ENCODE measurements around the gene ZNF317. TPM values are rescaled to one million over a fixed set of nuclear protein-coding genes. Genes with fewer than 3 reads are reported as not detected.
A peak's percentile ranks its signal among the peaks of the same experiment; 100 is the strongest.

The ZNF317 gene
- total and polyA plus RNA-seq, 2 of the 13 experiments (the other 11 are each of a cell fraction or from before 2014, with no cell fraction given) = 14.0 to 27.9 TPM

DNA sequence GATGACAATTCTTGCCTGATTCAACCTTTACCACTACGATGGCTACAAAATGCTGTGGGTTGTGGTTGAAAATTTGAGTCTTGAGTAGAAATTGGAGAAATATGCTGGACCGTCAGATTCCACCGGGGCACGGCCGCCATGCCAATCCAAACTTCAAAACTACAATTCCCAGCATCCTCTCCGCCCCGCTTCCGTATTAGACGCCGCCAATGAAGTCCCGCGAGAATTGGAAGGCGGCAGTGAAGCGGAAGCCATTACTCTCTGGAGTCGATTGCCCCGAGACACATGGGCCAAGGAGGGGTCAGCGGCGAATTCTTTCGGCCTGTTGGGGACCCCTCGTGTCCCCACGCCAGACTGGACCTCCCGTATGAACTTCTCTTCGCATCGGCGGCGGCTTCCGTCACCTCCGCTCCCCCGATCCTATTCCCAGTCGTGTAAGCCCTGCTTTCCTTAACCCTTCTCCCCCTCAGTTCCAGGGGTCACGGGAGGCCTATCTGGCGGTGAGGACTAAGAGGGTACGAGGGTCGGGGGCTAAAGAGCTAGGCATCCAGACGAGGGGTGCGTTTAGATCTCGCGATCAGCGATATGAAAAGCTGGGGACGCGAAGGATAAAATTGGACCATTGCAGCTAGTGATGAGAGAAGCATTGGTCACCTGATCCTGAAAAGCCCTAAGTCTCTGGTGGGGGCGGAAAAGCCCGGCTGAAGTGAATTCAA is at the start of gene ZNF317 (continued):
- no peak for TF ChIP-seq EEA1 (CRISPR knock-in tag; IDR thresholded peaks at IDR 0.05; ENCODE audit: borderline replicate concordance)
- 0 out of 2 replicates have a peak, but pooled peaks have one; percentile 40 for TF ChIP-seq KDM4B (CRISPR knock-in tag; IDR thresholded peaks at IDR 0.05)
- no peak for TF ChIP-seq FOSL1 (CRISPR knock-in tag; IDR thresholded peaks at IDR 0.05; ENCODE audit: borderline replicate concordance)
- peak; percentile 47 for TF ChIP-seq XRCC5 (optimal IDR thresholded peaks at IDR 0.05; ENCODE audit: low read length)
- TF ChIP-seq, protein P1, sequence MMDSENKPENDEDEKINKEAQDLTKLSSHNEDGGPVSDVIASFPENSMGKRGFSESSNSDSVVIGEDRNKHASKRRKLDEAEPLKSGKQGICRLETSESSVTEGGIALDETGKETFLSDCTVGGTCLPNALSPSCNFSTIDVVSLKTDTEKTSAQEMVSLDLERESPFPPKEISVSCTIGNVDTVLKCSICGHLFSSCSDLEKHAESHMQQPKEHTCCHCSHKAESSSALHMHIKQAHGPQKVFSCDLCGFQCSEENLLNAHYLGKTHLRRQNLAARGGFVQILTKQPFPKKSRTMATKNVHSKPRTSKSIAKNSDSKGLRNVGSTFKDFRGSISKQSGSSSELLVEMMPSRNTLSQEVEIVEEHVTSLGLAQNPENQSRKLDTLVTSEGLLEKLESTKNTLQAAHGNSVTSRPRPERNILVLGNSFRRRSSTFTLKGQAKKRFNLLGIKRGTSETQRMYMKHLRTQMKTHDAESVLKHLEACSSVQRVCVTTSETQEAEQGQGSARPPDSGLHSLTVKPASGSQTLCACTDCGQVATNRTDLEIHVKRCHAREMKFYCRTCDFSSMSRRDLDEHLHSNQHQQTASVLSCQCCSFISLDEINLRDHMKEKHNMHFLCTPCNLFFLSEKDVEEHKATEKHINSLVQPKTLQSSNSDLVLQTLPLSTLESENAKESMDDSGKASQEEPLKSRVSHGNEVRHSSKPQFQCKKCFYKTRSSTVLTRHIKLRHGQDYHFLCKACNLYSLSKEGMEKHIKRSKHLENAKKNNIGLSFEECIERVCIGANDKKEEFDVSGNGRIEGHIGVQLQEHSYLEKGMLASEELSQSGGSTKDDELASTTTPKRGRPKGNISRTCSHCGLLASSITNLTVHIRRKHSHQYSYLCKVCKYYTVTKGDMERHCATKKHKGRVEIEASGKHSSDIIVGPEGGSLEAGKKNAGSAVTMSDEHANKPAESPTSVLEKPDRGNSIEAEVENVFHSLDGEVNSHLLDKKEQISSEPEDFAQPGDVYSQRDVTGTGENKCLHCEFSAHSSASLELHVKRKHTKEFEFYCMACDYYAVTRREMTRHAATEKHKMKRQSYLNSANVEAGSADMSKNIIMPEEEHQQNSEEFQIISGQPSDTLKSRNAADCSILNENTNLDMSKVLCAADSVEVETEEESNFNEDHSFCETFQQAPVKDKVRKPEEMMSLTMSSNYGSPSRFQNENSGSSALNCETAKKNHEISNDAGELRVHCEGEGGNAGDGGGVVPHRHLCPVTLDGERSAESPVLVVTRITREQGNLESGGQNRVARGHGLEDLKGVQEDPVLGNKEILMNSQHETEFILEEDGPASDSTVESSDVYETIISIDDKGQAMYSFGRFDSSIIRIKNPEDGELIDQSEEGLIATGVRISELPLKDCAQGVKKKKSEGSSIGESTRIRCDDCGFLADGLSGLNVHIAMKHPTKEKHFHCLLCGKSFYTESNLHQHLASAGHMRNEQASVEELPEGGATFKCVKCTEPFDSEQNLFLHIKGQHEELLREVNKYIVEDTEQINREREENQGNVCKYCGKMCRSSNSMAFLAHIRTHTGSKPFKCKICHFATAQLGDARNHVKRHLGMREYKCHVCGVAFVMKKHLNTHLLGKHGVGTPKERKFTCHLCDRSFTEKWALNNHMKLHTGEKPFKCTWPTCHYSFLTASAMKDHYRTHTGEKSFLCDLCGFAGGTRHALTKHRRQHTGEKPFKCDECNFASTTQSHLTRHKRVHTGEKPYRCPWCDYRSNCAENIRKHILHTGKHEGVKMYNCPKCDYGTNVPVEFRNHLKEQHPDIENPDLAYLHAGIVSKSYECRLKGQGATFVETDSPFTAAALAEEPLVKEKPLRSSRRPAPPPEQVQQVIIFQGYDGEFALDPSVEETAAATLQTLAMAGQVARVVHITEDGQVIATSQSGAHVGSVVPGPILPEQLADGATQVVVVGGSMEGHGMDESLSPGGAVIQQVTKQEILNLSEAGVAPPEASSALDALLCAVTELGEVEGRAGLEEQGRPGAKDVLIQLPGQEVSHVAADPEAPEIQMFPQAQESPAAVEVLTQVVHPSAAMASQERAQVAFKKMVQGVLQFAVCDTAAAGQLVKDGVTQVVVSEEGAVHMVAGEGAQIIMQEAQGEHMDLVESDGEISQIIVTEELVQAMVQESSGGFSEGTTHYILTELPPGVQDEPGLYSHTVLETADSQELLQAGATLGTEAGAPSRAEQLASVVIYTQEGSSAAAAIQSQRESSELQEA (CRISPR knock-in tag; IDR thresholded peaks at IDR 0.05; ENCODE audit: not compliant biosample characterization) = peak; percentile 78
- peak; percentile 35; the same call in 1 of the 2 replicates for TF ChIP-seq ARHGAP35 (CRISPR knock-in tag; IDR thresholded peaks at IDR 0.05; ENCODE audit: borderline replicate concordance)
- peak; percentile 67; the same call in 1 of the 2 replicates for TF ChIP-seq ZNF274 (CRISPR knock-in tag; IDR thresholded peaks at IDR 0.05)
- peak; percentile 83 for TF ChIP-seq POGZ (CRISPR knock-in tag; IDR thresholded peaks at IDR 0.05)
- TF ChIP-seq, protein P2, sequence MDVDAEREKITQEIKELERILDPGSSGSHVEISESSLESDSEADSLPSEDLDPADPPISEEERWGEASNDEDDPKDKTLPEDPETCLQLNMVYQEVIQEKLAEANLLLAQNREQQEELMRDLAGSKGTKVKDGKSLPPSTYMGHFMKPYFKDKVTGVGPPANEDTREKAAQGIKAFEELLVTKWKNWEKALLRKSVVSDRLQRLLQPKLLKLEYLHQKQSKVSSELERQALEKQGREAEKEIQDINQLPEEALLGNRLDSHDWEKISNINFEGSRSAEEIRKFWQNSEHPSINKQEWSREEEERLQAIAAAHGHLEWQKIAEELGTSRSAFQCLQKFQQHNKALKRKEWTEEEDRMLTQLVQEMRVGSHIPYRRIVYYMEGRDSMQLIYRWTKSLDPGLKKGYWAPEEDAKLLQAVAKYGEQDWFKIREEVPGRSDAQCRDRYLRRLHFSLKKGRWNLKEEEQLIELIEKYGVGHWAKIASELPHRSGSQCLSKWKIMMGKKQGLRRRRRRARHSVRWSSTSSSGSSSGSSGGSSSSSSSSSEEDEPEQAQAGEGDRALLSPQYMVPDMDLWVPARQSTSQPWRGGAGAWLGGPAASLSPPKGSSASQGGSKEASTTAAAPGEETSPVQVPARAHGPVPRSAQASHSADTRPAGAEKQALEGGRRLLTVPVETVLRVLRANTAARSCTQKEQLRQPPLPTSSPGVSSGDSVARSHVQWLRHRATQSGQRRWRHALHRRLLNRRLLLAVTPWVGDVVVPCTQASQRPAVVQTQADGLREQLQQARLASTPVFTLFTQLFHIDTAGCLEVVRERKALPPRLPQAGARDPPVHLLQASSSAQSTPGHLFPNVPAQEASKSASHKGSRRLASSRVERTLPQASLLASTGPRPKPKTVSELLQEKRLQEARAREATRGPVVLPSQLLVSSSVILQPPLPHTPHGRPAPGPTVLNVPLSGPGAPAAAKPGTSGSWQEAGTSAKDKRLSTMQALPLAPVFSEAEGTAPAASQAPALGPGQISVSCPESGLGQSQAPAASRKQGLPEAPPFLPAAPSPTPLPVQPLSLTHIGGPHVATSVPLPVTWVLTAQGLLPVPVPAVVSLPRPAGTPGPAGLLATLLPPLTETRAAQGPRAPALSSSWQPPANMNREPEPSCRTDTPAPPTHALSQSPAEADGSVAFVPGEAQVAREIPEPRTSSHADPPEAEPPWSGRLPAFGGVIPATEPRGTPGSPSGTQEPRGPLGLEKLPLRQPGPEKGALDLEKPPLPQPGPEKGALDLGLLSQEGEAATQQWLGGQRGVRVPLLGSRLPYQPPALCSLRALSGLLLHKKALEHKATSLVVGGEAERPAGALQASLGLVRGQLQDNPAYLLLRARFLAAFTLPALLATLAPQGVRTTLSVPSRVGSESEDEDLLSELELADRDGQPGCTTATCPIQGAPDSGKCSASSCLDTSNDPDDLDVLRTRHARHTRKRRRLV (CRISPR knock-in tag; IDR thresholded peaks at IDR 0.05) = peak; percentile 78; the same call in 1 of the 2 replicates
- no peak for TF ChIP-seq ZNF670 (CRISPR knock-in tag; IDR thresholded peaks at IDR 0.05; ENCODE audit: borderline replicate concordance)
- TF ChIP-seq PCBP1 (IDR thresholded peaks at IDR 0.05; ENCODE audit: borderline replicate concordance, low read depth, low read length) = no peak; the same call in 1 of the 2 replicates
- TF ChIP-seq ARID2 (CRISPR knock-in tag; IDR thresholded peaks at IDR 0.05; ENCODE audit: borderline replicate concordance) = no peak
- TF ChIP-seq BORCS8-MEF2B (CRISPR knock-in tag; IDR thresholded peaks at IDR 0.05) = peak; percentile 84
- TF ChIP-seq KMT2B (CRISPR knock-in tag; IDR thresholded peaks at IDR 0.05) = peak; percentile 90
- no peak for TF ChIP-seq ATRX (CRISPR knock-in tag; IDR thresholded peaks at IDR 0.05; ENCODE audit: borderline replicate concordance)
- peak; percentile 97 for TF ChIP-seq GLI4 (CRISPR knock-in tag; IDR thresholded peaks at IDR 0.05; ENCODE audit: borderline replicate concordance)

All from HepG2 (cell line).